ENCODE results near the gene RNF212.

The RNF212 gene

DNA sequence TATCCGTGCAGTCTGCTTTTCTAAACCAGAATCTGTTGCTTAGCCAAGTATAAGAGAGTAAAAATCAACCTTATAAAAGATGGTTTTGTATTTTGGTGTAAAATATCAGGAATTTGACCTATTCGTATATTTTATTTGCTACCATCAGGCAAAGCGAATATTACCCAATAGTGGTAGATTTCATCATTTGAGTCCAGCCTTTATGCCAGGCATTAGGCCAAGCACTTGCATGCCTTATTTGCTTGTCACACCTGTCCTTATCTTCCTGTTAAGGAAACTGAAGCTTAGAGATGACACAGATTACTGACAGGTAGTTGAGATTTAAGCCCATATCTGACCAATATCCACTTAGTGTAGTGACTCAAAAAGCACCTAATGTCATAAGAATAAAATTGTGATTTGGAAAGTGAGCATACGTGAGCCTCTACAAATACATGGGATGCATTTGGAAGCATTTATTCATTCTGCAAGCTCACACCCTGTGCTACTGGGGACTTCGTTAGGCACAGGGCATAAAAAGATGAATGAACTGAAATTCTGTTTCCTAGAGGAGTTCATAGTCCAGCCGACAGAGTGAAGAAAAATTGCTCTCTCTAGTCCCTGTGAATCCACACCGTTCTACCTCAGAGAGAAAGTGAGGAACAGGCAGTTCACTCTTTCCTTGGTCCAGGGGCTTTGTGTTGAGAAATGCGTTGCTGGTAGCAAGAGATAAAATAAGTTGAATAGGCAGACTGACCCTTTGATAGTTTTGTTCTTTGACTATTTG, 2.3 kb upstream of the RNF212 start:
- no peak for DNase-seq

DNA sequence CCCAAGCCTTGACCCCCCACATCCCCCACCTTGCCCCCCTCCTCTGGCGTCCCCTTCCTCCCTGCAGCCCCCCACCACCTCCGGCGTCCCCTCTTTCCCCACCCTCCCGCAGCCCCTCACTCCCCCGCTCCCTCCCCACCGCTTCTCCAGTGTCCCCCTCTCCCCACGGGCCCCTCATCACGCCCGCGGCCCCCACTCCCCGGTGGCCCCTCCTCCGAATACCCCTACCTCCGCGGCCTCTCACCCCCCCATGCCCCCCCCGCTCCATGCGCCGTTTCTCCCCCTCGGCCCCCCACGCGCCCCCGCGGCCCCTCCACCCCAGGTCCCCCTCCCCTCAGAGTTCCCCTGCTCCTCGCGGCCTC, 562 bp downstream of the RNF212 start:
- DNase-seq, result no peak

DNA sequence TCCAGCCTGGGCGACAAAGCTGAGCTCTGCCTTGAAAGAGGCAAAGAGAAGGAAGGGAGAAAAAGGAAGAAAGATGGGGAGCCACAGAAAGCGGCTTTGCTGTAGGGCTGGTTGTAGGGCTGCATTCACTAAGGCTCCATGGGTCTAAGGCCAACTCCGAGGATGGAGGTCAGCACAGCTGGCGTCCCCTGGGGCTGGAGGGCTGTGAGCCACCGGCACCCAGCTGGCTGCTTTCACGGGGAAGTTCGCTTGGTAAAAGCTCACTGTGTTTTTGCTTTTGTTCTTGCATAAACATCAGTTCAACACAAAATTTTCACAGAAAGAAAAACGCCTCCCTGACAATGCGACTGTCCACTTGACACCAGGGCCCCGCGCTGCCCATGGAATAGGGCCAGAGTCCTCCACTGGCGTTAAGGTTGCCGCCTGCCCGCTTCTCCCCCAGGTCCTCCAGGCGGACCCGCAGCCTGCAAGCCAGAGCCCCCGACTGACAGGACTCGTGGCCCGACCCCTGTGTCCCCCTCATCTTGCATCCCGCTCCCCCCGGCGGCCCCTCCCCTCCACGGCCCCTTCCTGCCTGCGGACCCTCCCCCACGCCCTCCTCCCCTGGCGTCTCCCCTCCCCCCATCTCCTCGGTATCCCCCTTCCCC, 1.1 kb downstream of the RNF212 start:
- DNase-seq, result no peak

DNA sequence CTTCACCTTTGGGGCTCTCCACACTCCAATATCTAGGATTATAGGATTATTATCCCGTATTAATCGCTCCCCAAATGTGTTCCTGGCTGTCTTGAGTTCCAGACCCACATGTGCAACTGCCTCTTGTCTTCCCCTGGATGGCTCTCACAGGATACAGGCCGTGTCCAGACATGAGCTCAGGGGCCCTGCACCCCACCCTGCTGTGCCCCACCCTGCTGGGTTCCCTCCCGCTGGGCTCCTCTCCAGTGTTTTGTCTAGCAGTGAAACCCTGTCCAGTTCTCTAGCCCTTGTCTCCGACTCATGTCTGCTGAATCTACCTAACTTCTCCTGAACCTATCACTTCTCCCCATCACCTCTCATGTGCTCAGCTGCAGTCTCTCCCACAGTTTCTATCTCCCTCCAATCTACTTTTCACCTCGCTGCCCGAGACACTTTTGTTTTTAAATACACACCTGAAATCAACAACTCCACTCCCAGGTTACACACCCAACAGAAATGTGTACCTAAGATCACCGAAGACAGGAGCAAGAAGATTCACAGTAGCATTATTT, 2.0 kb downstream of the RNF212 start:
- DNase-seq, result no peak

DNA sequence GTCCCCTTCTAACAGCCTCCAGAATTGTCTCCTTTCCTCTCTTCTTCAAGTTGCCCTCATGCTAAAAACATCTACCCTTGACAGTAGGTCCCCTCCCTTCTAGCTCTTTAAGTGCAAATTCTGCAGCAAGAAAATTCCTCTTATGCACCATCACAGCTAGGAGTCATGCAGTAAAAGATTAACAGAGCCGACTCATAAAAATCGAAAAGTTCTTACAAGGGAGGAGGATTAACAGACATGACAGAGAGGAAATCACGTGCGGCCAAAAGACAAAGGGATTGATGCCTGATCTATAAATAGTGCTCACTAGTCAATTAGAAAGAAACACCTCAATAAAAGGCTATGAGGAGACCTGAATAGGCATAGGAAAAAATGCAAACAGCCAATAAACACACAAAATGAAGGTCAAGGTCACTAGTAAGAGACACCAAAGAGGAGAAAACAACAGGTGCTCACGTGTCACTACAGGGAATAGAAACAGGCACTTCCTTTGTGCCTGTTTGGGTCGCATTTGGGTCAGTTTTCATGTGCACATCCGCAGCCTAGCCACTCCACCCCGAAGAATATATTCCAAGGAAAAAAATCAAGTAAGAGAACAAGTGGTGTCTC, 3.4 kb downstream of the RNF212 start:
- DNase-seq, result no peak

DNA sequence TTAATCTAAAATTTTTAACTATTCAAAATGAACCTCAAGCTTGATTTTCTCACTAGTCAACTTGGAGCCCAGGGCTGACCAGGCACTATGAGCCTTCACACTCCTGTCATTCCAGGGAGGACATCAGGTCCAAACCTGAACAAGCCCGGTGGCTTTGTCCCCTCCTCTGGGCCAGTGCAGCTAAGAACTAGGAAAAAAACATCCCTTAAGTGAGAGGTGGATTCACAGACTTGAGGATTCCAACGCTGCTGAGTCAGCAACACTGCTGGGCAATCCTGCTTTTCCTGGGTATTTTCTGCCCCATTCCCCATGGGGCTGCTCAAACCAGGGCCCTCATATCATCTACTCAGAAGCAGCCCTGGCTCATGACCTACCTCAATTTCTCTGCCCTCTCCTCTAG, 4.0 kb downstream of the RNF212 start:
- no peak for DNase-seq

DNA sequence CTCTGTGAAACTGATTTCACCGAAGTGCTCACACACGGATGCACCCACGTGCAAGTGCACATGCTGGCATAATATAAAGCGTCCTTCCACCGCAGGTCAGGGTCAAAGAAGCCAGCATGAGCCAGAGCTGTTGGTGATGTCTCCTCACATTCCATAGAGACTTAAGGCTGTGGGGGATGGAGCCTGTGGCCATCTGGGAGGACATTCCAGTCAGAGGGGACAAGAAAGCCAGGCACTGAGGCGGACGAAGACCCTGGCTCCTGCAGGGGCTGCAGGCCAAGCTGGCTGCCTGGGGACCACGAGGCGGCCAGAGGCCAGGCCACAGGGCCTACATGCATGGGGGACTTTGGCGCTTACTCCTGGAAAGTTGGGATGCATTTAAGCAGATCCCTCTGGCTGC, 7.7 kb downstream of the RNF212 start:
- DNase-seq, result no peak

DNA sequence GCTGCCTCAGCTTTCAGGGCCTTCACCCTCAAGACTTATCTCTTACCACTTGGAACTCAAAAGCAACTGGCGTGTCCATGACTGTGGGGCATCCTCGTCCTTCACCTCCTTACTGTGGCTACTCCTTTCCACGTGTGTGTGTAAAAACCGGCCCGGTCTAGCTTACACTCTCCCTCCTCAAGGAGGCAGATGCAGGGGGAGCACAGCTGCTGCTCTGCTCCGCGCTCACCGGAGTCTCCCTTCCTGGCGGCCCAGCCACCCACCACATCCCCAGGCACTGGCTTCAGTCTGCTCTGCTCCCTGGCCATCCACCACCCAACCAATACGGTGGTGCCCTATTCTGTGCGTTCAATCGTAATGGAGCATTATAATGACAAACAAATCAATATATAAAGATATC, 8.3 kb downstream of the RNF212 start:
- DNase-seq, result no peak

DNA sequence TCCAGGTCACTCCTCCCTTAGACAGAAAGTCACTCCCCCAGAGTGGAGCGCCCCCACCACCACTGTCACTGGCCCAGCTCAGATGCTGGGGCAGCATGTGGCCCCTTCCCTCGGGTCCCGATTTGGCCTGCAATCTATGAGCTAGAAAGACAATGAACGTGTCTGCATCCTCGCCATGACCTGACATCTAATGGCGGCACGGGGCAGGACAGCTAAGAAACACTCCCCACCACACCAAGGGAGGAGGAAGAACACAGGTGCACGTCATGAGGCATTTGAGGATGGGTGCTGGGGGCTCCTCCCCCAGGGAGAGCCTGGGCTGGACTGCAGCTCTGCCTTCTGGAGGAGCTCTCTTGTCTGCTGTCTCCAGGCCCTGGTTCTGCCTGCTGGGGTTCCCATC, 8.7 kb downstream of the RNF212 start:
- DNase-seq, result no peak

DNA sequence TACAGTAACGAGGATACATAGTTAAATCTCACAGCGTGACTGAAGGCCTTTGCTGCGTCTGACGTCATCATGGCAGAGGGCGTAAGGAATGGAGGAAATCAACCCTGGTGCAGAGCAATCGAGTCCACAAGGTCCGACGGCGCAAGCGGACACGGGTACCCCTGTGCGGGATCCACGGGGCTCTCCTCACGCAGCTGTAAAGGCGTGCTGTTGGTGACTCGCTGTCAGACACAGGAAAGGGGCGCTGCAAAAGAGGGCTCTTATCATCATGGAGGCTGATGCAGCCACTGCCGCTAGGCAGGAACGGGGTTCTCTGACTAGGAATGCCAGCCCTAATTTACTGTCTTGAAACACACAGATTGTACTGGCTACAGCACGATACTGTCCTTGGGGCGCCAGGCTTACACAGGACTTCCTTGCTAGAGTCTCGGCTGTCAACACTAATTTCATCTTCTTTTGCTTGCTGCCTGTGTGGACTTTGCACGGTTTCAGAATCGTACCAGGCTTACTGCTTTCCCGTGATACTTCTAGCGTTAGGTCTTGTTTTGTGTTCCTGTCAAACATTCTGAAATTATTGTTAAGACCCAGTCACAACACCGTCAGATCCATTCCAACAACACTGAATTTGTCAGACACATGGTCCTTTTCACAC, 13.6 kb downstream of the RNF212 start:
- no peak for DNase-seq

DNA sequence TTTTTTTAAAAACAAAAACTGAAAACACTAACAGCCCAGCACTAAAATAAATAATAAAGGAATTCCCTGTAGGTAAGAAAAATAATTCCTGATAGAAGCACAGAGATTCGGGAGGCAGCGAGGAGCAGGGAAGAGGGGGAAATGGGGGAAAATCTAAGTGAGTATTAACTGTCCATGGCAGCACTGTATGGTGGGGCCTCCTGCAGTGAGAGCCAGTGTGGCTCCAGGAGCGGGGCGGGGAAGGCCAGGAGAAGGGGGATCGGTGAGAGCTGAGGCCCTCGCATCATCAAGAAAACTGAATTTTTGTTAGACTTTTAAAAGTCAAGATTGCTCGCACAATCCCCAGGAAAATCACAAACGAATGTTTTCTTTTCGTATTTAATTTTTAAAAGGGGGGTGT, 14.1 kb downstream of the RNF212 start:
- DNase-seq, result no peak

DNA sequence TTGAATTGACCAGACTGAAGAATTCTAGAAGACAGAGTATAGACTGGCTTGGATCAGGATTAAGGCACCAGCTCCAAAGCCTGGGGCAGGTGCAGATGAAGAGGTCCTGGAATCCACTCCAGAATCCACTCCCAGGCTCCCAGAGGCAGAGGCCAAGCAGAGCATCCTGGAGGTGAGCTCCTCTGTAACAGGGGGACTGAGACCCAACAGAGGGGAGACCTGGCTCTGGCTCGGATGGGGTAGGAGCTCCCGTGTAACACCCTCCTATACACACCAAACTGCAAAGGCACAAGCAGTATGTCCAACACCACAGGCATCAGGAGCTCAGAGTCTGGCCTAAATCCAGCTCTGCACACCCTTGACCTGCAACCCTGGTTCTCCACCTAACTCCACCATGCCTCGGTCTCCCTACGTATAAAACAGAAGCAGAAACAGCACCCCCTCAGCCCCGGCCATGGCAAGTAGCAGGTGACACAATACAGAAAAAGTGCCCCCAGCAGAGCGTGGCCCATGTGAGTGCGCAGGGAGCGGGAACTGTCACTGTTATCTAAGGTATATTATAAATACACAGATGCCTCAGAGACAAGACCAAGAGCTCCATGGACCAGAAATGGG, 14.9 kb downstream of the RNF212 start:
- no peak for DNase-seq

DNA sequence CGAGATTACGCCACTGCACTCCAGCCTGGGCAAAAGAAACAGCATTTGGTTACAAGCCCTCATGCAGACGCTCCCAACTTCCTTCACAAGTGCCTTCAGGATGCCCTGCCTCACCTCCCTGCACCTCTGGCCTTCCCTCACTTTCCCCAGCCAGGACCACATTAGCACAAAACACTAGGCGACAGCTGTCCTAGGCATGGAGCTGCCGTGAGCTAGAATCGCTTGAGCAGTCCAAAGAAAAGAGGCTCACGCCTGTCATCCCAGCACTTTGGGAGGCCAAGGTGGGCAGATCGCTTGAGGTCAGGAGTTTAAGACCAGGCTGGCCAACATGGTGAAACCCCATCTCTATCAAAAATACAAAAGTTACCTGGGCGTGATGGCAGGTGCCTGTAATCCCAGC, 15.8 kb downstream of the RNF212 start:
- no peak for DNase-seq

DNA sequence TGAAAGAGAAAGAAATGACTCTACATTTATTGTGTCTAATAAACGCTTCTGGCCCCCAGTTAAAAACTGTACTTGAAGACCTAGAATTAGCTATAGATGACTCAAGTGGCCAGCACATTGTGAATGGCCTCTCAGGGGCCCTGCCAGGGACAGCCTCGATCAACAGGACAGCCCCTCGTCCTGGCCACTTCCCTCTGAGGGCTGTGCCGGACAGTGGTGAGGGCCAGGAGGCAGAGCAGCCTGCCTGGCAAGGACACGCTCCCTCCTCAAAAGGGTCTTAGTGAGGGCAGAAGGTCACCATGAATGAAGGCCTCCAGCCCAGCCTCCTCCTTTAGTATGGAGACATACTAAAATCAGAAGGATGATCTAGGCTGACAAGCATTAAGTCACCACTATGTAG, 16.5 kb downstream of the RNF212 start:
- no peak for DNase-seq

DNA sequence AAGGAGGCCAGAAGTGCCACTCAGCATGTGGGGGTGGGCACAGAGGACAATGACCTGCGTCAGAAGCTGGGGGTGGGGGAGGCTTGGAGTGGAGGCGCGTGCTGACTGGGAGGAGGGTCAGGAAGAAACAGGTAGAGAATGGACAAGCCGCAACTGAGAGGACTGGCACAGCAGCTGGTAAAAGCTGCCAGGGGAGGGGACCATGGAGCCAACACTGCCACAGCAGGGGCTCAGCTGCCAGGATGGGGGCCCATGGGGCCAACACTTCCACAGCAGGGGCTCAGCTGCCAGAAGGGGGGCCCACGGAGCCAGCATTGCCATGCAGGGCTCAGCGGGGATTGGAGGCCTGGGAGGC, 19.1 kb downstream of the RNF212 start:
- DNase-seq, result no peak

DNA sequence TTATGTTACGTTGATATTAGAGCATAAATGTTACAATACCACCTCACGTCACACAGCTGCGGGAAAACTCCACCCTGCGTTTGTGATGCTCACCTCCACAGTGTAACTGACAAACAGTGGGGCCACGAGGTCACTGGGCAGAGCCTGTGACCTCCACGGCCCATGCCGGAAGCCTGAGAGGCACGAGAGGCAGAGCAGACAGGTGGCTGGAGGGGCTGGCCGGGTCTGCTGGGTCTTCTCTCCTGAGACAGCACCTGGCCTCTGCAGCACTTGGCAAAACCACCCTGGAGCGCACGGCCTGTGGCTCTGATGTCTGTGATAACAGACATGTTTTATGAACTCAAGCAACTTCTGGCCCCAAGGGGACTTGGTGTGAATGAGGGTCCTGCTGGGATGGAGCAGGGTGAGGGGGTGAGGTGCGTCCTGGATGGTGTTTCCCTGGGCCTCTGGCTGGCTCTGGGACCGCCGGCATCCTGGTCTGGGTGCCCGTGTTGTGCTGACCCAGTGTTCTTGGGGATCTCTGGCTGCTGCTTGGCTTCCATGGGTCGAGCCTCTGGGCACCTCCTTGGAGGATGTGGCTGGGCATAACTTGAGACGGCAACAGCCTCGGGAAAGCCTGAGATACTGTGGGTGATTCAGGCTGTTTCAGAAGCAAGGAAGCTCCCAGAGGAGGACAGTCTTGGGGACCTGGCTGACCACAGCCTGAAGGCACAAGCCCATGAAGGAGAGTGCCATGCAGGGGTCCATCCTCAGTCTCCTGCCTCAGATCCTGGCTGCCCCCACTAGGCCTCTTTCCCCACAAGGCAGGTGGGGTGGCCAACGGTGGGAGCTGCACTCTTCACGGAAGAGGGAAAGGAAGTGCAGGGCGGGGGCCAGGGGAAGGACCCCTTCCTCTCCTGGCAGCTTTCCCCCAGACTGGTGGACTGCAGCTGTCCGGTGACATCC, 19.7 kb downstream of the RNF212 start:
- no peak for DNase-seq

DNA sequence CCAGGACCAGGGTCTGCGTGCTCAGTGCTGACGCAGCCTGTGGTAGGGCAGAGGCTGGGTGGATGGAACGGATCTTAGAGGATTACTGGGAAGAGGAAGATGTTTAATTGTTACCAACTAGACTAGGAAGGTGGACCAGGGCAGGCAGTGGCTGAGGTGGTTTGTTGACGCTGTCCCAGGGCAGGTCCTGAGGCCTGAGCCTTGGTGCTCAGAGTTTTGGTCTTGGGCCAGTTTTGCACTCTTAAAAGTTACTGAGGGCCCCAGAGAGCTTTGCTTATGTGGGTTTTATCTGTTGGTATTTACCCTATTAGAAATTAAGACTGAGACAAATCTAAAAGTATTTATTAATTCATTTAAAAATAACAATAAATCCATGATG, 20.4 kb downstream of the RNF212 start:
- DNase-seq, result no peak

DNA sequence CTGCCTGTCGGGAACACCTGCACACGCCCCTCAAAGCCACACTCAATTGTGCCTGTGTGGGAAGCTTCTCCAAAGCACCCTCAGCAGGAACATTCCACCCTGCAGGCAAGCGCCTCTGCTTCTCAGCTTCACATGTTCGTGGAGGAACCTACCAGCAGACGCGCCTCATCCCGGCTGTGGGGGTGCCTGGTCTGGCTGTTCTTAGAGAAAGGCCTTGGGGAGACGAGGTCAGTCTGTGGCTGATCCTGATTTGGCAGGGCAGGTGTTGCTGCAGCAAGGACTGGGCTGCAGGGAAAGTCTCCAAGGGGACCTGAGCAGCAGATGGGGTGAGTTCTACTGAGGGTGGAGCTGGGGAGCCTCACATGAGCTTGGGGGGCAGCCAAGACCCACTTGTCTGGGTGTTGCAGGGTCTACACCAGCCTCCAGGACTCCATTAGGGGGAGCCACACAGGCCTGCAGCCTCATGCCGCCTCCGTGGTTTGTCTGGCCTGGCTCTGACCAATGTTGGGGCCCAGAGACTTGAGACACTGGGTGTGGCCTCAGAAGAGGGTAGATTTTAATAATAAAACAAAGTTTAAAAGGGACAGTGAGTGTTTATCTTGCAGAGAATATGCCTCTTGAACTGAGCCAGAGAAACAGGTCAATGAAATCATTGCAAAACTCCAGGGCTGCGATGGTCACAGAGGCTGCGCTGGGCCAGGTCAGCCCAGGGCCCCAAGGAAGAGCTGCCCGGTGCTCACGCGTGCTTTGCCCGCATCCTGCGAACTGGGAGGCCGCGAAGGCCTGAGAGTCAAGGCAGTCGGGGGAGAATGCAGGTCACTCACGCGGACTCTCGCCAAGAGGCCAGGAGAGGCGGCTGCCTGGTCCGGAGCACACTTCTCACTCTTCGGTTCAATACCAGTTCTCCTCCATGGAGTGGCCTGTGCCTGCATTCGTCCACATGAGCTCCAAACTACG, 21.1 kb downstream of the RNF212 start:
- no peak for DNase-seq

DNA sequence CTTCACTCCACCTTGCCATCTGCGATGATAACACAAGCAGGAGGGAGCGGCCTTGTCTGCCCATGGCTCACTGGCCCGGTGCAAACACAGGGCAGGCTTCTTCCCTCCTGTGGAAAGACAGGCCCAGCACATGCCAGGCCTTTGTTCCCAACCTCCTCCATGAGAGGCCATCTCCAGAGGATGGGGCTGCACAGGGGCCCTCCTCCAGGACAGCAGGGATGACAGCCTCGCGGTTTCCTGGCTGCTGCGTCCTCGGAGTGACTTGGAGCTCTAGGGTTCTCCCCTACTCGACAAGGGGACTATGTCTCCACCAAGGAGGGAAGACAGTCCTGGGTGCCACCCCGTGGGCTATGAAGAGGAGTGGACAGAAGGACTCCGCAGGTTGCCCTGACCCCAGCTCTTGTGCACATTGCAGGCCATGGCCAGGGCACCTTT, 21.8 kb downstream of the RNF212 start:
- no peak for DNase-seq

DNA sequence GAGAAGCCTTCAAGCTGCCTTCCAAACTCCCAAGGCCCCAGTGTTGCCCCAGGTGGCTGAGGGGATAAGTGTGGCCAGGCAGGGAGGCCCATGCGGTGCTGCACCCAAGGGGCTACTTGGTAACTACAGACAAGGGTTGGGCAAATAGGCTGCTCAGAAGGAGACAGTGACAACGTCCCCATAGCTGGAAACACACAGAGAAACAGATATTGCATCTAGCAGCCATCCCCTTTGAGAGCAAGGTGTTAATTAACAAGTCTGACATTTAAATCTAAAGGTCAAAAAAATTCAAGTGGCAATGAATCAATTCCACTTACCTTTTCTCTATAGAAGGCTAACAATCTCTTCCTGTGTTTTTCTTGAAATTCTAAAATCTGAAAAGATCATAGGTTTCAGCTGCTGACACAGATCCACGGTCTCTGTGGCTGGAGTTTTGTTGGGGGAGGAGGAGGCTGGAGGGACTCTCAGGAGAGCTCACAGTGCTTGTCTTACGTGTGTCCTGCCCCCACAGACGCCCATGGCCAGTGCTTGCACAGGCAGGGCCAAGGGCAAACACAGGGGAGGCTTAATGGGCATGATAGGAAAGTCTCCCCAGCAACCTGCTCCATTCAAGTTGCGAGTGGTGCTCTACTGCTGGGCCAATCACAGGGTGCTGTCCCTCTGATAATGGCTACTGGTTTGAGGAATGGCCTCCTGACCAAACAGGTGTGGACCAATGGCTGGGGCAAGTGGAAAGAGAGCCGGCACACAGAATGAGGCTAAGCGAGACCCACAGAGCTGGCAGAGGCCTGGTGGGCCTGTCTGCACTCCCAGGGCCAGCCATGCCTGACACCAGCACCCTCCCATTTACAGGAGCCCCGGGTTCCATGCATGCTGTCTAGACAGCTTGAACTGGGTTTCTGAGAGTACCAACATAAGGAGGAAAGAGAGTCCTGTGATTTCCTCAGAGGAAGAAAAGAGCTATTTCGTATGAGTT, 22.6 kb downstream of the RNF212 start:
- no peak for DNase-seq

Measured in suppressor macrophage treated with lipopolysaccharide for 4 hours (primary cell).